PC-3 (cell line): ENCODE measurements around the gene CFAP54. TPM values are rescaled to one million over a fixed set of nuclear protein-coding genes. Genes with fewer than 3 reads are reported as not detected.

Source experiments
- ATAC-seq: fragments of 200-7000 bp; cut with Tn5 transposase; 2 replicates; pipeline ENCODE4 v1.9.1; 2020; ENCODE audit warnings: mild to moderate bottlenecking, moderate library complexity
- BruUV-seq: library from RNA; stranded (reverse); fragments of 400-500 nt; replicated peaks from 2 replicates; lab custom pipeline; 2021; lab: Mats Ljungman, UMichigan
- CTCF ChIA-PET: fragments of 300-600 bp; sonication (Branson Sonifier 250); formaldehyde crosslinking; loops from one replicate; lab custom pipeline; 2022; ENCODE audit warnings: antibody characterized with exemption; lab: Charles Lee
- POLR2A ChIA-PET: fragments of 300-600 bp; sonication (Branson Sonifier 250); formaldehyde crosslinking; loops from one replicate; lab custom pipeline; 2022; ENCODE audit warnings: antibody characterized with exemption; ENCODE audit not compliant: unreplicated experiment; lab: Charles Lee
- DNase-seq: peaks from one replicate; pipeline ENCODE4 v3.0.0-alpha.2; 2015
- H2AFZ ChIP-seq: fragments of 300-600 bp; sonication (generic); 2 replicates; pipeline ENCODE4 v1.6.0; 2016; ENCODE audit warnings: antibody characterized with exemption, low read length
- H3F3A ChIP-seq: fragments of 300-600 bp; sonication (generic); one replicate; pipeline ENCODE4 v1.6.0; 2017; ENCODE audit warnings: antibody characterized with exemption, low read length, control low read depth, mild to moderate bottlenecking; ENCODE audit not compliant: unreplicated experiment
- H3K27ac ChIP-seq: fragments of 300-600 bp; sonication (generic); 2 replicates; pipeline ENCODE4 v1.5.1; 2016; ENCODE audit warnings: mild to moderate bottlenecking, low read length
- H3K27me3 ChIP-seq: fragments of 300-600 bp; sonication (generic); 2 replicates; pipeline ENCODE4 v1.6.1; 2016; ENCODE audit warnings: low read length, mixed read lengths
- H3K36me3 ChIP-seq: fragments of 300-600 bp; sonication (generic); 2 replicates; pipeline ENCODE4 v1.6.1; 2016; ENCODE audit warnings: low read depth, mixed run types, low read length, mixed read lengths
- H3K4me1 ChIP-seq: fragments of 300-600 bp; sonication (generic); 2 replicates; pipeline ENCODE4 v1.5.1; 2016; ENCODE audit warnings: low read length; ENCODE audit not compliant: insufficient read depth
- H3K4me2 ChIP-seq: fragments of 300-600 bp; sonication (generic); 2 replicates; pipeline ENCODE4 v1.6.0; 2016; ENCODE audit warnings: low read length
- H3K4me3 ChIP-seq: fragments of 300-600 bp; sonication (generic); 2 replicates; pipeline ENCODE4 v1.5.1; 2016; ENCODE audit warnings: mild to moderate bottlenecking, low read length, mixed read lengths
- H3K79me2 ChIP-seq: fragments of 300-600 bp; sonication (generic); 2 replicates; pipeline ENCODE4 v1.6.1; 2017; ENCODE audit warnings: low read length, mixed read lengths
- H3K9ac ChIP-seq: fragments of 300-600 bp; sonication (generic); 2 replicates; pipeline ENCODE4 v1.6.0; 2016; ENCODE audit warnings: mild to moderate bottlenecking, low read length
- H3K9me2 ChIP-seq: fragments of 300-600 bp; sonication (generic); replicated peaks from 2 replicates; pipeline ENCODE4 v1.6.1; 2016; ENCODE audit warnings: mixed run types, low read length, mixed read lengths
- H3K9me3 ChIP-seq: fragments of 300-600 bp; sonication (generic); 2 replicates; pipeline ENCODE4 v1.6.1; 2016; ENCODE audit warnings: low read length, mixed read lengths
- H4K20me1 ChIP-seq: fragments of 300-600 bp; sonication (generic); 2 replicates; pipeline ENCODE4 v1.6.1; 2016; ENCODE audit warnings: low read length, mixed read lengths
- CTCF ChIP-seq: fragments of 300-600 bp; sonication (generic); conservative IDR thresholded peaks from 2 replicates; pipeline ENCODE4 v1.5.1; 2017; ENCODE audit warnings: antibody characterized with exemption, low read depth, mild to moderate bottlenecking, low read length
- EZH2 ChIP-seq: fragments of 300-600 bp; sonication (generic); IDR thresholded peaks from one replicate; pipeline ENCODE4 v1.6.1; 2017; ENCODE audit warnings: antibody characterized with exemption, mild to moderate bottlenecking, low read length; ENCODE audit not compliant: unreplicated experiment
- EZH2phosphoT487 ChIP-seq: fragments of 300-600 bp; sonication (generic); IDR thresholded peaks from 2 replicates; pipeline ENCODE4 v1.6.1; 2018; ENCODE audit warnings: mild to moderate bottlenecking, antibody characterized with exemption, low read length, borderline replicate concordance
- intact Hi-C: fragments of 100-400 bp; cut with micrococcal nuclease; formaldehyde crosslinking; loops from 2 replicates; pipeline ENCODE4 v1.9.0; 2023
- total RNA-seq: library from RNA; depleted of rRNA; stranded (reverse); fragments of >200 nt; gene quantifications from 2 replicates; pipeline ENCODE4 v1.2.3, GENCODE V29; 2014

CFAP54 gene
- total RNA-seq, 1 experiment from 2014 or later: 0.77 TPM

GRCh38 chr12:96472384-96472783, 17.0 kb upstream of the CFAP54 start:
- H3K9me2 ChIP-seq: no peaks in the 10 kb centered on the region
- H3K27me3 ChIP-seq: no peaks in the 10 kb centered on the region
- no TSS peak for BruUV-seq
- H3K79me2 ChIP-seq: no peaks in the 10 kb centered on the region
- H3K4me1 ChIP-seq: peaks cover 22% of the 10 kb centered on the region
- H2AFZ ChIP-seq: no peak overlapping the region
- no peak overlapping the region for H3K4me2 ChIP-seq
- no peak for ATAC-seq
- H3K9ac ChIP-seq: no peak overlapping the region
- intact Hi-C loops: no loop called here
- no peak overlapping the region for H3K4me3 ChIP-seq
- DNase-seq: no peak
- no peak overlapping the region for H3K27ac ChIP-seq
- H4K20me1 ChIP-seq: no peaks in the 10 kb centered on the region
- peaks cover 3% of the 10 kb centered on the region; the same call in 1 of the 2 replicates for H3K9me3 ChIP-seq
- TF ChIP-seq CTCF (no peak), EZH2 (no peak), EZH2phosphoT487 (no peak)
- peaks cover 5% of the 10 kb centered on the region for H3F3A ChIP-seq
- no peaks in the 10 kb centered on the region for H3K36me3 ChIP-seq
- CTCF ChIA-PET: no interaction called here
- POLR2A ChIA-PET: no interaction called here

GRCh38 chr12:96473394-96474093, 15.8 kb upstream of the CFAP54 start:
- intact Hi-C loops: no loop called here
- no peaks in the 10 kb centered on the region for H3K9me2 ChIP-seq
- BruUV-seq: no TSS peak
- ATAC-seq: no peak
- H2AFZ ChIP-seq: no peak overlapping the region
- peaks cover 5% of the 10 kb centered on the region for H3F3A ChIP-seq
- H3K4me1 ChIP-seq: peaks cover 15% of the 10 kb centered on the region
- DNase-seq: no peak
- peaks cover 3% of the 10 kb centered on the region; the same call in 1 of the 2 replicates for H3K9me3 ChIP-seq
- no peaks in the 10 kb centered on the region for H3K36me3 ChIP-seq
- H3K79me2 ChIP-seq: no peaks in the 10 kb centered on the region
- POLR2A ChIA-PET: no interaction called here
- H4K20me1 ChIP-seq: no peaks in the 10 kb centered on the region
- CTCF ChIA-PET: no interaction called here
- no peaks in the 10 kb centered on the region for H3K27me3 ChIP-seq
- H3K27ac ChIP-seq: no peak overlapping the region
- no peak overlapping the region for H3K9ac ChIP-seq
- TF ChIP-seq CTCF (no peak), EZH2phosphoT487 (no peak), EZH2 (no peak)
- H3K4me3 ChIP-seq: no peak overlapping the region
- H3K4me2 ChIP-seq: no peak overlapping the region

DNA sequence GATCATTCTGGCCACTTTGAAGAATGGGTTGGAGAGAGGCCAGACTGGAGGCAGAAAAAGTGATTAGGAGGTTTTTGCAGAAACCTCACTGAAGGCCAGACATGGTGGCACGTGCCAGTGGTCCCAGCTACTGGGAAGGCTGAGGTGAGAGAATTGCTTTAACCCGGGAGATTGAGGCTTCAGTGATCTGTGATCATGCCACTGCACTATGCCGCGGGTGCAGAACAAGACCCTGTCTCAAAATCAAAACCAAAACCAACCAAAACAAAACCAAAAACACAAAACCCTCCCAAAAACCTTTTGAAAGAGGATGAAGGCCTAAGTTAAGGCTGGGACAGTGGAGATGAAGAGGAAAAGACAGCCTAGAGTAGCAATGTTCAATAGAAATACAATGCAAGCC, 15.2 kb upstream of the CFAP54 start:
- POLR2A ChIA-PET: no interaction called here
- Histone ChIP-seq H2AFZ (no peak overlapping the region), H3K79me2 (no peaks in the 10 kb centered on the region), H3K4me2 (no peak overlapping the region), H4K20me1 (no peaks in the 10 kb centered on the region), H3K4me3 (no peak overlapping the region), H3K4me1 (peaks cover 15% of the 10 kb centered on the region), H3K27me3 (no peaks in the 10 kb centered on the region), H3K9me3 (peaks cover 3% of the 10 kb centered on the region; the same call in 1 of the 2 replicates), H3K9ac (no peak overlapping the region), H3K36me3 (no peaks in the 10 kb centered on the region), H3F3A (peaks cover 5% of the 10 kb centered on the region), H3K27ac (no peak overlapping the region), H3K9me2 (no peaks in the 10 kb centered on the region)
- no peak for TF ChIP-seq CTCF
- TF ChIP-seq EZH2phosphoT487: no peak
- no peak for TF ChIP-seq EZH2
- CTCF ChIA-PET: no interaction called here
- ATAC-seq (no peak), DNase-seq (no peak)
- intact Hi-C loops: no loop called here
- BruUV-seq: no TSS peak
